GM18507 (cell line): Measurements from ENCODE around the gene CCDC106.

Experiments used
- DNase-seq: peaks from one replicate; pipeline ENCODE4 v3.0.0; 2011; ENCODE audit warnings: low read depth; ENCODE audit not compliant: insufficient read length; ENCODE audit errors: extremely low spot score
- FAIRE-seq: peaks from 2 replicates; lab custom pipeline; 2011; peaks lifted over from hg19 to GRCh38; lab: Jason Lieb, UNC

Gene CCDC106

GRCh38 chr19:55676889-55677505 lies 29.0 kb downstream of the CCDC106 start:
- no peak for DNase-seq
- peak; percentile 66 for FAIRE-seq

GRCh38 chr19:55677572-55678028 lies 29.6 kb downstream of the CCDC106 start:
- DNase-seq (no peak), FAIRE-seq (no peak)

- FAIRE-seq (peak; percentile 98), DNase-seq (peak; percentile 62)
Observed at GRCh38 chr19:55678121-55678671, 30.2 kb downstream of the CCDC106 start.

GRCh38 chr19:55679343-55680257 lies 31.6 kb downstream of the CCDC106 start:
- no peak for FAIRE-seq
- no peak for DNase-seq

- DNase-seq (no peak), FAIRE-seq (no peak)
Observed at GRCh38 chr19:55680339-55681130, 32.5 kb downstream of the CCDC106 start.

- no peak for FAIRE-seq
- DNase-seq, result no peak
Observed at GRCh38 chr19:55681131-55682092, 33.4 kb downstream of the CCDC106 start.

- DNase-seq (no peak), FAIRE-seq (no peak)
Observed at GRCh38 chr19:55683449-55684261, 35.6 kb downstream of the CCDC106 start.

- FAIRE-seq (no peak), DNase-seq (no peak)
Observed at GRCh38 chr19:55684946-55685681, 37.1 kb downstream of the CCDC106 start.

GRCh38 chr19:55685776-55686175 lies 37.8 kb downstream of the CCDC106 start:
- FAIRE-seq, result no peak
- DNase-seq, result no peak

GRCh38 chr19:55686311-55687050 lies 38.5 kb downstream of the CCDC106 start:
- DNase-seq (no peak), FAIRE-seq (no peak)

- no peak for FAIRE-seq
Observed at GRCh38 chr19:55687281-55688201, 39.5 kb downstream of the CCDC106 start.

GRCh38 chr19:55688422-55689218 lies 40.6 kb downstream of the CCDC106 start:
- DNase-seq (no peak), FAIRE-seq (no peak)

More at GRCh38 chr19:55687281-55688201, 39.5 kb downstream of the CCDC106 start:
- DNase-seq, result no peak

- no peak for DNase-seq
- FAIRE-seq, result no peak
Observed at GRCh38 chr19:55689411-55690108, 41.5 kb downstream of the CCDC106 start.

GRCh38 chr19:55690109-55690768 lies 42.2 kb downstream of the CCDC106 start:
- DNase-seq (no peak), FAIRE-seq (no peak)
